Neural cell (in vitro differentiated cells): ENCODE results near the gene CCKAR.

ENCODE experiments used
- CTCF ChIP-seq: fragments of 450-650 bp; IDR thresholded peaks from 2 replicates; pipeline ENCODE4 v1.5.1; 2014; ENCODE audit warnings: antibody characterized with exemption, mild to moderate bottlenecking, moderate library complexity; ENCODE audit not compliant: poor library complexity, severe bottlenecking
- EP300 ChIP-seq: fragments of 450-650 bp; conservative IDR thresholded peaks from 2 replicates; pipeline ENCODE4 v1.6.1; 2014; ENCODE audit warnings: antibody characterized with exemption, mild to moderate bottlenecking, moderate library complexity; ENCODE audit not compliant: poor library complexity, severe bottlenecking
- EZH2 ChIP-seq: fragments of 200-600, 300-800 bp; shearing (Covaris generic), sonication (generic); IDR thresholded peaks from 2 replicates; pipeline ENCODE4 v1.6.1; 2014; ENCODE audit warnings: antibody characterized with exemption, low read length, borderline replicate concordance, mild to moderate bottlenecking; ENCODE audit not compliant: insufficient read depth, poor library complexity, severe bottlenecking
- MXI1 ChIP-seq: fragments of 450-650 bp; conservative IDR thresholded peaks from 2 replicates; pipeline ENCODE4 v1.6.1; 2014; ENCODE audit warnings: antibody characterized with exemption, mild to moderate bottlenecking; ENCODE audit not compliant: poor library complexity, severe bottlenecking
- POLR2AphosphoS5 ChIP-seq: IDR thresholded peaks from 2 replicates; pipeline ENCODE4 v1.6.1; 2012
- RAD21 ChIP-seq: fragments of 450-650 bp; conservative IDR thresholded peaks from 2 replicates; pipeline ENCODE4 v1.6.1; 2014; ENCODE audit warnings: antibody characterized with exemption, mild to moderate bottlenecking, moderate library complexity
- REST ChIP-seq: IDR thresholded peaks from 2 replicates; pipeline ENCODE4 v1.6.1; 2012; ENCODE audit warnings: borderline replicate concordance
- TAF1 ChIP-seq: IDR thresholded peaks from 2 replicates; pipeline ENCODE4 v1.6.1; 2012; ENCODE audit warnings: low read depth

- TF ChIP-seq CTCF: no peak
- TF ChIP-seq EZH2: no peak
- no peak for TF ChIP-seq EP300
- no peak for TF ChIP-seq REST
- no peak for TF ChIP-seq POLR2AphosphoS5
- TF ChIP-seq MXI1: no peak
- TF ChIP-seq TAF1: no peak
- no peak for TF ChIP-seq RAD21
Observed at GRCh38 chr4:26454961-26455360, 35.3 kb downstream of the CCKAR start.
